Karpas-422 (cell line): ENCODE measurements around the gene CDK9. TPM values are rescaled to one million over a fixed set of nuclear protein-coding genes. Genes with fewer than 3 reads are reported as not detected.

Source experiments
- DNase-seq: peaks from one replicate; pipeline ENCODE4 v3.0.0-alpha.2; 2015
- H2AFZ ChIP-seq: fragments of 200-600 bp; sonication (generic); 2 replicates; pipeline ENCODE4 v1.6.1; 2014; ENCODE audit warnings: antibody characterized with exemption, low read length, mixed read lengths
- H3K27ac ChIP-seq: fragments of 200-600 bp; sonication (generic); 2 replicates; pipeline ENCODE4 v1.5.1; 2014; ENCODE audit warnings: mild to moderate bottlenecking, low read length, moderate library complexity
- H3K27me3 ChIP-seq: fragments of 200-600 bp; sonication (generic); 2 replicates; pipeline ENCODE4 v1.6.1; 2014; ENCODE audit warnings: low read length, mixed read lengths
- H3K36me3 ChIP-seq: fragments of 200-600 bp; sonication (generic); 2 replicates; pipeline ENCODE4 v1.6.1; 2014; ENCODE audit warnings: low read length, mixed read lengths; ENCODE audit not compliant: insufficient read depth
- H3K4me1 ChIP-seq: fragments of 200-600 bp; sonication (generic); 2 replicates; pipeline ENCODE4 v1.6.1; 2014; ENCODE audit warnings: mild to moderate bottlenecking, low read length, mixed read lengths
- H3K4me2 ChIP-seq: fragments of 200-600 bp; sonication (generic); 2 replicates; pipeline ENCODE4 v1.6.1; 2014; ENCODE audit warnings: low read length, low read depth, mild to moderate bottlenecking; ENCODE audit not compliant: poor library complexity, severe bottlenecking
- H3K4me3 ChIP-seq: fragments of 200-600 bp; sonication (generic); 2 replicates; pipeline ENCODE4 v1.5.1; 2014; ENCODE audit warnings: mild to moderate bottlenecking, antibody characterized with exemption, low read length, mixed read lengths
- H3K79me2 ChIP-seq: fragments of 200-600 bp; sonication (generic); 2 replicates; pipeline ENCODE4 v1.6.1; 2014; ENCODE audit warnings: mild to moderate bottlenecking, low read length, mixed read lengths
- H3K9ac ChIP-seq: fragments of 200-600 bp; sonication (generic); 2 replicates; pipeline ENCODE4 v1.6.0; 2014; ENCODE audit warnings: low read length
- H3K9me2 ChIP-seq: fragments of 200-600 bp; sonication (generic), shearing (Covaris generic); replicated peaks from 2 replicates; pipeline ENCODE4 v1.6.0; 2014; ENCODE audit warnings: mild to moderate bottlenecking, low read length, moderate library complexity; ENCODE audit not compliant: insufficient read depth
- H3K9me3 ChIP-seq: fragments of 300-700, 200-600 bp; sonication (generic); 2 replicates; pipeline ENCODE4 v1.6.1; 2014; ENCODE audit warnings: low read length, mixed read lengths
- H4K20me1 ChIP-seq: fragments of 200-600 bp; sonication (generic); 2 replicates; pipeline ENCODE4 v1.6.1; 2014; ENCODE audit warnings: mild to moderate bottlenecking, antibody characterized with exemption, low read length, low read depth; ENCODE audit not compliant: insufficient read depth
- total RNA-seq: library from RNA; depleted of rRNA; stranded (reverse); fragments of >200 nt; shearing (Covaris generic); gene quantifications from 2 replicates; pipeline ENCODE4 v1.2.3, GENCODE V29; 2014; ENCODE audit warnings: low replicate concordance

Gene CDK9
- total RNA-seq, 1 experiment from 2014 or later: 23.9 TPM

- Histone ChIP-seq H3K4me1 (peaks cover 16% of the 10 kb centered on the region), H4K20me1 (no peaks in the 10 kb centered on the region), H3K9me3 (no peaks in the 10 kb centered on the region), H3K4me2 (no peak overlapping the region), H3K27me3 (no peaks in the 10 kb centered on the region), H3K79me2 (no peaks in the 10 kb centered on the region), H3K4me3 (no peak overlapping the region), H3K36me3 (no peaks in the 10 kb centered on the region), H3K27ac (no peak overlapping the region), H3K9me2 (no peaks in the 10 kb centered on the region), H3K9ac (no peak overlapping the region), H2AFZ (no peak overlapping the region)
- DNase-seq: no peak
Observed at GRCh38 chr9:127773272-127773671, 12.6 kb upstream of the CDK9 start.

- Histone ChIP-seq H3K9me3 (no peaks in the 10 kb centered on the region), H3K4me3 (no peak overlapping the region), H3K27me3 (no peaks in the 10 kb centered on the region), H3K79me2 (no peaks in the 10 kb centered on the region), H3K27ac (no peak overlapping the region), H3K4me1 (peaks cover 23% of the 10 kb centered on the region), H2AFZ (no peak overlapping the region), H3K36me3 (no peaks in the 10 kb centered on the region), H3K9me2 (no peaks in the 10 kb centered on the region), H3K4me2 (no peak overlapping the region), H3K9ac (no peak overlapping the region), H4K20me1 (no peaks in the 10 kb centered on the region)
- no peak for DNase-seq
Observed at GRCh38 chr9:127773981-127774380, 11.9 kb upstream of the CDK9 start.

GRCh38 chr9:127776195-127776923 is 9.5 kb upstream of the CDK9 start:
- no peak overlapping the region for H3K27ac ChIP-seq
- no peaks in the 10 kb centered on the region for H4K20me1 ChIP-seq
- no peak overlapping the region for H3K9ac ChIP-seq
- H3K9me2 ChIP-seq: no peaks in the 10 kb centered on the region
- no peak overlapping the region for H3K4me3 ChIP-seq
- H3K79me2 ChIP-seq: no peaks in the 10 kb centered on the region
- no peaks in the 10 kb centered on the region for H3K9me3 ChIP-seq
- H3K4me2 ChIP-seq: no peak overlapping the region
- H3K27me3 ChIP-seq: no peaks in the 10 kb centered on the region
- no peak overlapping the region for H2AFZ ChIP-seq
- H3K36me3 ChIP-seq: no peaks in the 10 kb centered on the region
- H3K4me1 ChIP-seq: peaks cover 18% of the 10 kb centered on the region
- peak; percentile 52 for DNase-seq

- DNase-seq: no peak
- Histone ChIP-seq H3K4me2 (no peak overlapping the region), H3K79me2 (no peaks in the 10 kb centered on the region), H3K36me3 (no peaks in the 10 kb centered on the region), H3K4me1 (peaks cover 19% of the 10 kb centered on the region), H2AFZ (no peak overlapping the region), H3K27me3 (no peaks in the 10 kb centered on the region), H3K4me3 (no peak overlapping the region), H3K9ac (no peak overlapping the region), H3K9me2 (no peaks in the 10 kb centered on the region), H4K20me1 (no peaks in the 10 kb centered on the region), H3K9me3 (no peaks in the 10 kb centered on the region), H3K27ac (no peak overlapping the region)
Observed at GRCh38 chr9:127776924-127777289, 8.9 kb upstream of the CDK9 start.

- no peak for DNase-seq
- Histone ChIP-seq H3K9ac (no peak overlapping the region), H3K4me1 (peaks cover 19% of the 10 kb centered on the region)
Observed at GRCh38 chr9:127777368-127777980, 8.4 kb upstream of the CDK9 start.

GRCh38 chr9:127778280-127779135 is 7.3 kb upstream of the CDK9 start, which contains the start of gene SH2D3C:
Gene SH2D3C, minus strand, starts transcription at chr9:127778666. Its CDS starts 39 bp downstream, at chr9:127778627.
- H3K4me2 ChIP-seq: no peak within 1 kb of the TSS
- DNase-seq: no peak

More at GRCh38 chr9:127777368-127777980, 8.4 kb upstream of the CDK9 start:
- Histone ChIP-seq H3K9me2 (no peaks in the 10 kb centered on the region), H3K27ac (no peak overlapping the region), H2AFZ (no peak overlapping the region), H4K20me1 (no peaks in the 10 kb centered on the region), H3K36me3 (no peaks in the 10 kb centered on the region), H3K79me2 (no peaks in the 10 kb centered on the region), H3K27me3 (no peaks in the 10 kb centered on the region), H3K9me3 (no peaks in the 10 kb centered on the region), H3K4me3 (no peak overlapping the region), H3K4me2 (no peak overlapping the region)

GRCh38 chr9:127779136-127779981 is 6.5 kb upstream of the CDK9 start:
- Histone ChIP-seq H3K4me2 (no peak overlapping the region), H3K27me3 (no peaks in the 10 kb centered on the region), H4K20me1 (no peaks in the 10 kb centered on the region), H3K4me1 (peaks cover 32% of the 10 kb centered on the region), H3K9me3 (no peaks in the 10 kb centered on the region), H3K4me3 (no peak overlapping the region), H3K9me2 (no peaks in the 10 kb centered on the region), H2AFZ (no peak overlapping the region), H3K36me3 (no peaks in the 10 kb centered on the region), H3K79me2 (no peaks in the 10 kb centered on the region), H3K27ac (no peak overlapping the region), H3K9ac (no peak overlapping the region)
- DNase-seq: no peak

More at GRCh38 chr9:127778280-127779135, 7.3 kb upstream of the CDK9 start, which contains the start of gene SH2D3C:
- no peaks in the 10 kb centered on the region for H4K20me1 ChIP-seq
- no peaks in the 10 kb centered on the region for H3K9me2 ChIP-seq
- H3K4me1 ChIP-seq: peaks cover 28% of the 10 kb centered on the region
- no peaks in the 10 kb centered on the region for H3K36me3 ChIP-seq
- H3K9me3 ChIP-seq: no peaks in the 10 kb centered on the region
- H3K4me3 ChIP-seq: no peak within 1 kb of the TSS
- H2AFZ ChIP-seq: no peak within 1 kb of the TSS
- no peaks in the 10 kb centered on the region for H3K79me2 ChIP-seq
- no peak within 1 kb of the TSS for H3K9ac ChIP-seq
- no peak within 1 kb of the TSS for H3K27ac ChIP-seq
- H3K27me3 ChIP-seq: no peaks in the 10 kb centered on the region
